ENCODE measurements around the gene DUSP3.

DUSP3 gene

DNA sequence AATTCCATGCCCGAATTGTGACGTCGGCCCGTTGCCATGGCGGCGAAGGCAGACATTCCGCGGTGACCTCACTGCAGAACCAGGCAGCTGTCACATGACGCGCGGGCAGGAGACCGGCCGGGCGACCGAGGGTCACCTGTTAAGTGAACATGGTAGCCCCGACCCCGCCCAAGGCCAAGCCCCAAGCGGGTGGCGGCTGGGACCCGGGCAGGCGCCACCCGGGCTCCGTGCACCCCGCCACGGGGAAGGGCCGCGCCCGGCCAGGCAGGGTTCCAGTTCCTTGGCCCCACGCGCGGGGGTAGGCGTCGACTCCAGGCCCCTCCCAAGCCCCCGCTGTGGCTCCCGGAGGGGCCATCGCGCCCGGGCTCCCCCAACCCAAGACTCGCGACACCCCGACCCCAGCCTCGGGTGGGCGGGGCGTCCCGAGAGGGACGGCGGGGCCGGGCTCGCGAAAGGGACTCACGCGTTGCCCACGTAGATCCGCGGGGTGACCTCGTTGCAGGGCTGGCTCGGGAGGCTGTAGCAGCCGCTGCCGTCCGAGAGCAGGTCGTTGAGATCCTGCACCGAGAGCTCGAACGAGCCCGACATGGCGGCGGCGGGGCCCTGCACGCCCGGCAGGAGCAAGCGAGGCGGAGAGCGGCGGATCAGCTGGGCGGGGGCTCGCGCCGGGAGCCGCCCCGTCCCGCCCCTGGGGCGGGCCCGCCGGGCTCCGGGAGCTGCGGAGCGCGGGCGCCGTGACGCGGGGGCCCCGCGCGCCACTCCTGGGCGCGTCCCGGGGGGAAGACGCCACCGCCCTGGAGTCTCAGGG is at the start of gene DUSP3:
TSS of gene DUSP3 (minus strand) at position 641 of the 808 bp plus-strand sequence. CDS start at position 588, 53 bp downstream.
- peak; percentile 67 for DNase-seq
- in situ Hi-C loops (cut with MboI; ENCODE audit: low pct_unique_long_range_greater_than_20kb, low sequenced_read_pairs): no loop called here

DNA sequence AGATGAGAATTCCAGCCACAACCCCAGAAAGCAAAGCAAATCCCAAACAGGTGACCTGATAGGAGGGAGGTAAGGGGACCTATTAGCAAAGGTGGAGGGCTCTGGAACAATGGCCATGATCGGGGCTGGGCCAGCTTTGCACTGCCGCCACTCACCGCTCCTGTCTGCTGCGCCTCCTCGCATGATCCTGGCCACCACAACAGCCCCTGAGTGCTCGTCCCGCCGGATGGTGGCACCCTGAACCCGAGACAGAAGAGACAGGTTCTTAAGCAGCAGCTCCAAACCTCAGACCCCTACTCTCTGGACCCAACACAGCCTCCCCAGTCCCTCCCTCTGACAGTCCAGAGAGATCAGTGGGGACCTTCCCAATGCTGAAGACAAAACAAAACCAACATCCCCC is 48.8 kb upstream of the DUSP3 start:
- DNase-seq: no peak
- in situ Hi-C loops (cut with MboI; ENCODE audit: low pct_unique_long_range_greater_than_20kb, low sequenced_read_pairs): no loop called here

DNA sequence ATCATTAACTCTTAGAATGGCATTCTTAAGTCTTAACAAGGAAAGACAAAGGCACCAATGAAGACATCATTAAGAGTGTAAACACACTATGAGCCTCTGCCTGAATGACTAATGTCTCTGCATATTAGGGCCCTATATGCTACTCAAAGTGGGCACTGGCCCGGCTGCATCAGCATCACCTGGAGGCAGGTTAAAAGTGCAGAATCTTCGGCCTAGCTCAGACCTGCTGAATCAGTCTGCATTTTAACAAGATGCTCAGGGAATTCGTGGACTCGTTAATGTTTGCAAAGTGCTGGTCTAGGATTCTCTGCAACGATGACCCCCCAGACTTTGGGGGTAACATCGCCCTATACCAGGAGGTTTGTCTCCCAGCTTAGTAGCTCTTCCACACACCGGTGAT is 47.4 kb upstream of the DUSP3 start:
- in situ Hi-C loops (cut with MboI; ENCODE audit: low pct_unique_long_range_greater_than_20kb, low sequenced_read_pairs): no loop called here
- DNase-seq: no peak

DNA sequence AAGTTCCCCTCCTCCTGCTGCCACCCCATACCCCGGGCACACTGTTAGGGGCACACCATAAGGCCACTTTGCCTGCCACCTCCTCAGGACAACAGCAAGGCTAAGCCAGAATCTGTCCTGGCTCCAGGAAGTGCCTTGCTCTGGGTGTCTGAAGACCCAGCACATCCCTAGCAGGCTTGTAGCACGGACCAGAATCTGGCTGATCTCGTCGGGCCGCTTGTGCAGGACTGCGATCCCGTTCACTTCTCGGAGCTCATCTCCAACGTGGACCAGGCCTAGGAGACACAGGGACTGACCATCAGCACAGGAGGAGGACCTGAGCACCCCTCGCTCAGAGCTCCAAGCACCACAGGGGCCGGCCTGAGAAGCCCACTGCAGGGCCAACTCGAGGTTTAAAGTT is 46.8 kb upstream of the DUSP3 start:
- no peak for DNase-seq
- in situ Hi-C loops (cut with MboI; ENCODE audit: low pct_unique_long_range_greater_than_20kb, low sequenced_read_pairs): no loop called here

DNA sequence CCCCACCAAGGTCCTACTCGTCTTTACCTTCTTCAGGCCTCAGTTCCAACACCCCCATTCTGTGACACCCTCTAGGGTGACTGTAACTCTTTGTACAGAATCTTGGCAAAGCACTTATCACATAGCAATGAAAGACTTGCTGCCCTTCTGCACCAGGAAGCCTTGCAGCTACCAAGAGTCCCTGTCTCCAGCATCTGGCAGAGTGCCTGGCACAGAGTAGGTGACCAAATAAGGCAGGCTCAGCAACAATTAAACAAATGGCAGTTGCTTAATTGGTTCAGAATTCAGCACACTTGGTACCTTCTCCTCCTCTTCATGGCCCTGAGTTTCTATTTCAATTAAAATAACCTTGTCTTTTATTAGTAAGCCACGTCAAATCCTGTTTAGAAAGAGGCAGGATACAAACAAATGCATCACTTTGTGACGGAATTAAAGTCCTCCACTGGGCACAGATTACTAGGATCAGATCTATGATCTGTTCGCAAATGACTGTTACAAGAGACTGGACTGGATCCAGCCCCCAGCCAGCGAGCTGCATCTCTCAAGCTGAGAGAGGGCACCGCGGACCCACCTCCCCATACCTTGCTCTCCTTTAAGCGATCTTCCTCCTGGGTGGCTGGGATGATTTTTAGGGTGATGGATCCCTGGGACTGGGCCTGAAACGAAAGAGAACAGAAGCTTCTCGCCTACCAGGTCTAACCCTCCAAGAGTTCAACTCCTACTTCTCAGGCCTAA is 44.7 kb upstream of the DUSP3 start:
- DNase-seq: no peak
- in situ Hi-C loops (cut with MboI; ENCODE audit: low pct_unique_long_range_greater_than_20kb, low sequenced_read_pairs): no loop called here

DNA sequence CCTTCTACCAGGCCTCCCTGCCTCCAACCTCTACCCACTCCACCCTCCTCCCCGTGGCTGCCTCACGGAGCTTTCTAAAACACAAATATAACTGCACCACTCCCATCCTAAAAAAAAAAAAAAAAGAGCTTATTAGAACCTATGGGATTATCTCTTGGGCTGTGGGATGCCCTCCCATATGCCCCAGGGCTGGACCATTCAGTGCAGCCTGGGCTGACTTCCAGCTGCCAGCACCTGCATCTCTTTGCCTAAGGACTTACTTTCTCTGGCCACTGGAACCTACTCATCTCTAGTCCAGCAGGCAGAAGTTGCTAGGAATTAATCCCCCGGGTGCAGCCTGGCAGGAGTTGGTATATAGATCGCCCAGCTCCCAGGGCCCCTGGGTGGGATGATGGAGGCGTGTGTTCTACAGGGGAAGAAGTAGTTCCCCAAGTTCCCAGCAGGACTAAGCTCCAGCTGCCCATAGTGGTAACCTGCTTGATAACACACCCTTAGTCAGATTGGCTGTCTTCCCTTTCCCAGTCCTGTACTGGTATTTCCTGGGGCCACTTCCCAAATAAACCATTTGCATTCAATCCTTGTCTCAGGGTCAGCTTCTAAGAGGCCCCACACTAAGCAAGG is 43.9 kb upstream of the DUSP3 start:
- in situ Hi-C loops (cut with MboI; ENCODE audit: low pct_unique_long_range_greater_than_20kb, low sequenced_read_pairs): no loop called here
- DNase-seq: no peak

DNA sequence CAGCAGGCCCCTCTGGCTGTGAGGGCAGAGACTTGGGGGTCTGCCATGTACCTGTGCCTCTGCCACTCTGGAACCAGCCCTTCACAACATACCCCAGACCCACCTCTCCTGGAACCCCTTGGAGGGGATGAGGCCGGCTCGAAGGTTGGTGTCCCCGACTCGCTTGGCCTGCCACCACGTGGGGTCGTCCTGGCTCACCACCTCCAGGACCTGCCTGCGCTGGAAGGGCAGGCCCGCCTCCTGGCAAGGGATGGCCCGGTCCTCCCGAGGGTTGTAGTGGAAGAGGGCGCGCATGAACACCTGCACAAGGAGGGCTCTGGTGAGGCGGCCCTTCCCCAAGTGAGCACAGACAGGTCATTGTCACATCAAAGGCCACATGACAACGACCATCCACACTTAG is 42.0 kb upstream of the DUSP3 start:
- in situ Hi-C loops (cut with MboI; ENCODE audit: low pct_unique_long_range_greater_than_20kb, low sequenced_read_pairs): no loop called here

DNA sequence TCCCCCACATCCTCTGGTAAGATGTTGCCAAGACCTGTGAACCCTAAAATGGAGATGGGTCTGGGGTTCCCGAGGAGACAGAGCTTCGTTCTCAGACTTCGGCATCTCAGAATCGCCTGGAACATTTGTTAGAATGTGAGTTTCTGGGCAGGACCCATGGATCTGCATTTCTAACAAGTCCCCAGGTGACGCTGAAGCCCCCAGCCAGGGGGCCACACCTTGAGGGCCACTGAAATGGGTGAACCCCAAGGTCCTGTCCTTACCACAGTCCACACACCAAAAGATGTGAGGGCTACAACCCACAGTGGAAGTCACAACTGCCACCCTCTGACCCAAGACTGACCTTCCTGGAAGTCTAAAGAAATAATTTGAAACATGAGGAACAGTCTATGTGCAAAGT is 40.2 kb upstream of the DUSP3 start:
- DNase-seq: no peak
- in situ Hi-C loops (cut with MboI; ENCODE audit: low pct_unique_long_range_greater_than_20kb, low sequenced_read_pairs): no loop called here

More for the DNA sequence above, 42.0 kb upstream of the DUSP3 start:
- DNase-seq: no peak

DNA sequence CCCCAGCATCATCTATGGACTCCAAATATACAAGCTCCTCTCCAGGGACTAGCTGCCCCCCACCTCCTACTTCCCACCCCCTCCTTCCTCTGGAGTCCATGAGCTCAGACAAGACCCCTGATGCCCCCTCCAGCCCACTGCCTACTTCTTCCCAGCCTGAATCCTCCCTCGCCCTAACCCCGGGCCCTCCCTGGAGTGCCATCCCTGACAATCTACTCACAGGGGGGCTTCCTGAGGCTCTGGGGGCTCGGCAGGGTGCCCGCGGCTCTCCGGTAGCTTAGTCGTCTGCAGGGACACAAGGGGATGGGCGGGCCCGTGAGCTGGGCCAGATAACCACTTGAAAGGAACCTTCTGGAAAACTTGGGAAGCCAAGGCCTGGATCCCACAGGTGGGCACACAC is 39.0 kb upstream of the DUSP3 start:
- in situ Hi-C loops (cut with MboI; ENCODE audit: low pct_unique_long_range_greater_than_20kb, low sequenced_read_pairs): no loop called here
- DNase-seq: no peak

DNA sequence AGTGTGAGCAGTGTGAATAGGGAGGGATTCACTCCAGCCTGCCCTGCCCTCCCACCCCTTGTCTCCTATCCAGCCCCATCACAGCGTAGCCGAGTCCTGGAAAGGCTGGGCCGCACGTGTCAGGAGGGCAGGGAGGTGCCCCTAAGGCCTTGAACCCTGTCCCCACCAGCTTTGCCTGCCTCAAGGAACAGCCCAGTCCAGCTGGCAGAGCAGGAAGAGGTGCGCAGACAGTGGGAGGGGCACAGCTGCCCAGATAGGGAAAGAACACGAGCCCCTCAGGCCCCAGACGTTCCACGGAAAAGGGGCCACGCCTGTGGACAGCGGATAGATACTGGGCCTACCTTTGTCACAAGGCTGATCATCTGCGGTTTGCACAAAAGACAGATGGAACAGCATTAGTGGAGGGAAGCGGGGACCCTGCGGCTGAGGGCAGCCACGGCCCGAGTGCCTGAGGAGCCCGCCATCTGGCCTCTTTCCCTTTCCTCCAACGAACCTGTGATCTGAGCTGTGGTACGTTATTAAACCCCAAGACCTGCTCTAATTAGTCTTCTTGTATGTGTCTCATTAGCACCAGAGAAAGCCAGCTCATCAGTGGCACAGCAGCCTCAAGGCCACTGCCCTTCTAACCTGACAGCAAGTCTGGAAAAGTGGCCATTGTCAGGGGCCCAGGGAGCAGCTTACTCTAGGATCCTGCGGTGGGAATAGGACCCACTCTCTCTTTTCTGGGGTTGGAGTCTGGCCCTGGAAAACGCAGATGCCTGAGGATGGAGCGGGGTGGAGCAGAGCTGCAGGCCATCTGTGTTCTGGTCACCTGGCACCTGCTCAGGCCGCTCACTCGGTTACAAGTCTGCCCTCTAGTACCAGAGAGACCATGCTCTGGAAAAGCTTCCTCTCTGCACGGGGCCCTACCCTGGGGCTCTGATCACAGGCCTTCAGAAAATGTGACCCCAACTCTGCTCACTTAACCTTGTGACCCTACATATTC is 37.9 kb upstream of the DUSP3 start:
- DNase-seq: no peak
- in situ Hi-C loops (cut with MboI; ENCODE audit: low pct_unique_long_range_greater_than_20kb, low sequenced_read_pairs): no loop called here

DNA sequence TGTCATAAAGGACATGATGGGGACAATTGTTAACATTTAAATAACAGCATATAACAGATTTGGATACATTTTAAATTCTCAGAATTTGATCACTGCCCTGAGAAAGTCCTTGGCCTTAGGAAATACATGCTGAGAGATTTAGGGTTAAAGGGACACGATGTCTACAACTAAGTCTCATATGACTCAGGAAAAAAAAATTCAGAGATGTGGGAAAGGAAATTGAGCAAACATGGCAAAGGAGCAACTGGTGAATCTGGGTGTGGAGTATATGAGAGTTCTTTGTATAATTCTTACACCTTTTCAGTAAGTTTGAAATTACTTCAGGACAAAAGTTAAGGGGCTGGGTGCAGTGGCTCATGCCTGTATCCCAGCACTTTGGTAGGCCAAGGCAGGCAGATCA is 35.9 kb upstream of the DUSP3 start:
- in situ Hi-C loops (cut with MboI; ENCODE audit: low pct_unique_long_range_greater_than_20kb, low sequenced_read_pairs): no loop called here
- DNase-seq: no peak

DNA sequence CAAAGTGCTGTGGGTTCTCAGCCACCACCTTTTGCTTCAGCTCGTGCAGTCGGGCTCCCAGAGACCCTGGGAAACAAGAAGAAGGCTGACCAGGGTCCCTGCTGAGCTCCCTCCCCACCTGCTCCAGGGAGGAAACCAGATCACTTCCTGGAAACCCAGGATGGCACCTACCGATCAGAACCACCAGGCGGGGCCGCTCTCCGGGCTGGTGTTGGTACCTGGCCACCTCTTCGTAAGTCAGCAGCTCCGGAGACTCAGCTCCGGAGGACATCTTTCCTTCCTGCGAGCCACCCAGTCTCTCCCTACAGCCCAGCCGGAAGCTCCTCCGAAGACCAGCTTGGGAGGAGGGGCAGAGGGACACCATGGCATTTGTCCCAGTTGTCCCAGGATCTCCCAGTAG is 35.2 kb upstream of the DUSP3 start:
- in situ Hi-C loops (cut with MboI; ENCODE audit: low pct_unique_long_range_greater_than_20kb, low sequenced_read_pairs): no loop called here
- DNase-seq: no peak

DNA sequence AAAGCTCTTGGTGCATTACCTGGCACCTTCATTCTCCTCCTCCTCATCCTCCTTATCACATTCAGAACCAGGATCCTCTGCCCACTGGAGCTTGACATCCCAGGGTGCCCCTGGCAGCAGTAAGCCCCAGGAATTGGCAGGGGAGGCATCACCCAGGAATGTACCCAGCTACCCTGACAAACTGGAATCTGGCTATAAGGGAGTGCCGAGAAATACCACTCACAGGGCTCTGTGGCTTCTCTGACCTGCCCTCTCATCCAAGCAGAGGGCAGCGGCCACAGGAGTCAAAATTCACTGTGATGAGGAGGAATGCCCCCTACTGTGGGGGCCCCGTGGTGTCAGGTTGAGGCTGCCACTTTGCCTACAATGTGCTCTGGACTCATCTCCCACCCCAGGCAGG is 34.6 kb upstream of the DUSP3 start:
- in situ Hi-C loops (cut with MboI; ENCODE audit: low pct_unique_long_range_greater_than_20kb, low sequenced_read_pairs): no loop called here

DNA sequence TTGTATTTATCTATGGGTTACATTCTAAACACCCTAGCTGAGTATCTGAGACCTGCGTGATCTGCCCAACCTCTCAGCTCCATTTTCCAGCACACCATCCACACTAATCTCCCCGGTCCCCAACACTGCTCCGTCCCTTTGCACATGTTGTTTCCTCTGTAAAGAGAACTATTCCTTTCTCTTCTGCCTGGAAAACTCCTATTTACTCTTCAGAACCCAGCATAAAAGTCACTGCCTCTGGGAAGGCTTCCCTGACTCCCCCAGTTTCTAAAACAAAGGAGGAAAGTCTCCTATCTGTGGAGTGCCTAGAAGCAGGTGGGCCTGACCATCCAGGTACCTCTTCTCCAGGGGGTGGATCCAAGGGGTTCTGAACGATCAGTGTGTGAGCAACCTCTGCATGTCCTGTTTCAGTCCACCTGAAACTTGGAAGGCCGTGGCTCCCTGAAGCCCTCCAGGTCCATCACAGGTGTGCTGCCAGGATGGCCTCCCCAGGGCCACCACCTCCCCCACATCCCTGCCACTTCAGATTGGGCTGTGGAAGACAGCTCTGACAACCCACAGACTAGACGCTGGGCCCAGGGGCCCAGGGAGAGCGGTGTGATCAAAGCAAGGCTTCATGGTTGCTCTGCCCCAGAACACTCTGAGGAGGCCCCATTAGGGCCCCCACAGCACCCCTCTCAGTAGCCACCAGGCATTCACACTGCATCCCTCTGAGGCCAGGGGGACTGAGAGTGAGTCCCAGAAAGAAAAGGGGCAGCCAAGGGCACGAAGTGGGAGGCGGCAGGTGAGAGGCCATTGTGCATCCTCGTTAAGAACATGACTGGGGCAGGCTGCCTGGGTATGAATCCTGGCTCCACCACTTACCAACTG is 33.9 kb upstream of the DUSP3 start:
- in situ Hi-C loops (cut with MboI; ENCODE audit: low pct_unique_long_range_greater_than_20kb, low sequenced_read_pairs): no loop called here
- no peak for DNase-seq

More for the DNA sequence above, 34.6 kb upstream of the DUSP3 start:
- no peak for DNase-seq

DNA sequence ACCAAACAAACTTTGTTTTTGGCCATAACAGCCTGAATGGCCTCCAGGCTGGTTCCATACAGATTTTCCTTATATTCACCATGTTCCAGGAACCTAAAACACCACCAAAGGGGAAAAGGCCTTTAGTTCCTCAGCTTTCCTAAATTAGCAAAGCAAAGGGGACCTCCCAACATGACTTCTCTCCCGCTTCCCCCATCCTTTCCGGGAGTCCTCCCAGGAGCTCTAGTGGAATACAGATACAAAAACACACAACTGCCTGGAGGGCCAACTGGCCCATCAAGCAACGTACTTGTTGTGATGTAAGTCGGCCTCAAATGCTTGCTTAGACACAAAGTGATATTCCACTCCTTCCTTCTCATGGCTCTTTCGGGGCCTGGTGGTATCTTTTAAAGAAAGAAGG is 32.0 kb upstream of the DUSP3 start:
- in situ Hi-C loops (cut with MboI; ENCODE audit: low pct_unique_long_range_greater_than_20kb, low sequenced_read_pairs): no loop called here
- DNase-seq: no peak

DNA sequence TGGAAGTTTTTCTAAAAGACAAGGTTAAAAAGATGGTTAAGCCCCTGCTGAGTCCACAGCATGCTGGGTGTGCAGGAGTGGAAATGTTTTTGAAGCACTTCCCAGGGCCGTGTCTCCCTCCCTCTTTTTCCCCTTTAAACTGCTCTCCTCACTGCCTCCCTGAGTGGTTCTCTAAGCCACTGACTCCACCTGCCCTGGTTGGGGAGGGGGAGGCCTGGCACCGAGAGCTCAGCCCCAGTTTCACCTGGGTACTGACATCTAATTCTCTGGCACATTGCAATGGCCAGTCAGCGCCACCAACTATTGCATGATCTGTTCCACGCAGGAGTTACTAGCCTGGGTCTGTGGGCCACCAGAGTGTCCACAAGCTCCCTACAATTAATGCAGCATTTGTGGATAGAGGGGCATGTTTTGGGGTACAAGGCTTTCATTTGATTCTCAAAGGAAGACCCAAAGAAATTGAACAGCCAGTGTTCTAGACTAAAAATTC is 31.5 kb upstream of the DUSP3 start:
- in situ Hi-C loops (cut with MboI; ENCODE audit: low pct_unique_long_range_greater_than_20kb, low sequenced_read_pairs): no loop called here

DNA sequence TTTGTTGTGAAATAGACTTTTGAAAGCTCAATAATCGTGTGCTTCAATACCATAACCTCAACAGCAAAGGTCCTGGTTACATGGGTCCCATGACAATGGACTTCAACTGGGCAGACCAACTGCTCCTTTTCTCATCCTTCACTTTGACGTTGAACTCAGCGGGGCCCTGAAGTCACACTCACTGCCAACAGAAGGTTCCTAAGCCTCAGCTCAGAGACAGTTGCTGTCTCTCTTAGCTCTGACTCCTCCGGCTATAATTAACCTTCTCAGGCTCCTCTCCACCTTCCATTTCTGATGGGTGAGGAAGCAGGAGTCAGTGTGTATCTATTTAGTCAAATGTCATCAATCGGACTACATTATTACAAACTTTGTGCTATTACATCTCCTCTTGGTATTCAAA is 30.3 kb upstream of the DUSP3 start:
- in situ Hi-C loops (cut with MboI; ENCODE audit: low pct_unique_long_range_greater_than_20kb, low sequenced_read_pairs): no loop called here
- DNase-seq: no peak

More for the DNA sequence above, 31.5 kb upstream of the DUSP3 start:
- no peak for DNase-seq

DNA sequence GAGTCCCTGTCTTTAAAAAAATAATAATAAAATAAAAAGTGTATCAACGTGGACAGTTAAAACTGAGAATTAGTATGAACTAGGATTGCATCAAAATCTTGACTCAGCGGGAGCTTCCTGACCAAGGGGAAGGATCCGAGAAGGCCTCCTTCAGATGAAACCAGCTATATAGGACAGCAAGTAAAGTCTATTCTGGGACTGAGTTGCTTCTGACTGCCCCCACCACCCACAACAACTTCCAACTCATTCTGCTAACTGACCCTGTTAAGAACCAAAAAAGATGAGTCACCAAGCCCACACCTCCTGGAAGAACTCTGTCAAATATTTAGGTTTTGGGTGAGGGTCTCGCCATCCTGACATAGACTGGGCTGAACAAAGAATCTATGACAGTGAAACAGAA is 29.3 kb upstream of the DUSP3 start:
- in situ Hi-C loops (cut with MboI; ENCODE audit: low pct_unique_long_range_greater_than_20kb, low sequenced_read_pairs): no loop called here
- DNase-seq: no peak
